WTC11 (cell line): Measurements from ENCODE around the gene GHRL. TPM values are rescaled to one million over a fixed set of nuclear protein-coding genes. Genes with fewer than 3 reads are reported as not detected.

ENCODE experiments used
- ATAC-seq: fragments of 200-7000 bp; cut with Tn5 transposase; 2 replicates; pipeline ENCODE4 v1.10.0; 2021; ENCODE audit warnings: mild to moderate bottlenecking, moderate library complexity
- CTCF ChIA-PET: fragments of 300-600 bp; sonication (Branson Sonifier 250); formaldehyde crosslinking; loops from one replicate; lab custom pipeline; 2021; ENCODE audit warnings: antibody characterized with exemption; lab: Charles Lee
- POLR2A ChIA-PET: fragments of 350-600 bp; sonication (Branson Sonifier 250); formaldehyde crosslinking; loops from one replicate; lab custom pipeline; 2021; ENCODE audit warnings: antibody characterized with exemption; lab: Charles Lee
- DNase-seq: peaks from one replicate; pipeline ENCODE4 v3.0.0; 2021; ENCODE audit warnings: low spot score
- H3K27ac Mint-ChIP-seq: 2 replicates; pipeline ENCODE4 v1.8.0; 2021; ENCODE audit warnings: mixed read lengths
- H3K27me3 Mint-ChIP-seq: 2 replicates; pipeline ENCODE4 v1.8.0; 2021; ENCODE audit warnings: low read depth, mild to moderate bottlenecking, moderate library complexity, mixed read lengths
- H3K36me3 Mint-ChIP-seq: 2 replicates; pipeline ENCODE4 v1.8.0; 2021; ENCODE audit warnings: mixed read lengths
- H3K4me1 Mint-ChIP-seq: 2 replicates; pipeline ENCODE4 v1.8.0; 2022; ENCODE audit warnings: mixed read lengths
- H3K4me3 Mint-ChIP-seq: 2 replicates; pipeline ENCODE4 v1.8.0; 2021; ENCODE audit warnings: mild to moderate bottlenecking, moderate library complexity, mixed read lengths
- H3K9me3 Mint-ChIP-seq: 2 replicates; pipeline ENCODE4 v1.8.0; 2021; ENCODE audit warnings: mixed read lengths
- ARID4B ChIP-seq: sonication (generic); formaldehyde crosslinking; IDR thresholded peaks from 2 replicates; pipeline ENCODE4 v1.8.0; 2023; ENCODE audit warnings: missing genetic modification reagents, mild to moderate bottlenecking, borderline replicate concordance
- ATF1 ChIP-seq: sonication (generic); formaldehyde crosslinking; IDR thresholded peaks from 2 replicates; pipeline ENCODE4 v1.8.1; 2023; ENCODE audit warnings: mild to moderate bottlenecking, moderate library complexity, missing genetic modification reagents
- ATF3 ChIP-seq: sonication (generic); formaldehyde crosslinking; conservative IDR thresholded peaks from 2 replicates; pipeline ENCODE4 v1.8.1; 2022; ENCODE audit warnings: mild to moderate bottlenecking, missing genetic modification reagents
- CREM ChIP-seq: sonication (generic); formaldehyde crosslinking; IDR thresholded peaks from 2 replicates; pipeline ENCODE4 v1.8.1; 2022; ENCODE audit warnings: mild to moderate bottlenecking, missing genetic modification reagents, moderate library complexity
- GRHL2 ChIP-seq: fragments of 250-450 bp; sonication (Bioruptor Pico); IDR thresholded peaks from 2 replicates; pipeline ENCODE4 v1.8.0; 2022; ENCODE audit warnings: mild to moderate bottlenecking, moderate library complexity; ENCODE audit not compliant: insufficient replicate concordance, severe bottlenecking
- HMGA2 ChIP-seq: fragments of 250-450 bp; sonication (Bioruptor Pico); IDR thresholded peaks from 2 replicates; pipeline ENCODE4 v1.4.0; 2021; ENCODE audit warnings: mild to moderate bottlenecking, moderate library complexity
- IRF1 ChIP-seq: sonication (generic); formaldehyde crosslinking; IDR thresholded peaks from 2 replicates; pipeline ENCODE4 v1.8.0; 2023; ENCODE audit warnings: missing genetic modification reagents
- IRF2 ChIP-seq: sonication (generic); formaldehyde crosslinking; IDR thresholded peaks from 2 replicates; pipeline ENCODE4 v1.8.0; 2022; ENCODE audit warnings: low read depth, missing genetic modification reagents, borderline replicate concordance
- NFE2L1 ChIP-seq: sonication (generic); formaldehyde crosslinking; IDR thresholded peaks from 2 replicates; pipeline ENCODE4 v1.8.1; 2023; ENCODE audit warnings: missing genetic modification reagents
- NR1H2 ChIP-seq: sonication (generic); formaldehyde crosslinking; IDR thresholded peaks from 2 replicates; pipeline ENCODE4 v1.9.0; 2021; ENCODE audit warnings: mild to moderate bottlenecking, moderate library complexity, missing genetic modification reagents
- OVOL2 ChIP-seq: fragments of 250-450 bp; sonication (Bioruptor Pico); IDR thresholded peaks from 2 replicates; pipeline ENCODE4 v1.9.0; 2021; ENCODE audit warnings: mild to moderate bottlenecking, borderline replicate concordance
- RORB ChIP-seq: fragments of 250-450 bp; sonication (Bioruptor Pico); IDR thresholded peaks from 2 replicates; pipeline ENCODE4 v1.9.0; 2021; ENCODE audit warnings: mild to moderate bottlenecking
- SOX15 ChIP-seq: fragments of 250-450 bp; sonication (Bioruptor Pico); IDR thresholded peaks from 2 replicates; pipeline ENCODE4 v1.9.0; 2021; ENCODE audit warnings: mild to moderate bottlenecking
- STAT6 ChIP-seq: sonication (generic); formaldehyde crosslinking; conservative IDR thresholded peaks from 2 replicates; pipeline ENCODE4 v1.8.1; 2023; ENCODE audit warnings: mild to moderate bottlenecking, low read depth, missing genetic modification reagents, moderate library complexity
- USF2 ChIP-seq: sonication (generic); formaldehyde crosslinking; IDR thresholded peaks from 2 replicates; pipeline ENCODE4 v1.8.1; 2023; ENCODE audit warnings: mild to moderate bottlenecking, missing genetic modification reagents, moderate library complexity
- ZNF121 ChIP-seq: sonication (generic); formaldehyde crosslinking; IDR thresholded peaks from 2 replicates; pipeline ENCODE4 v1.8.0; 2023; ENCODE audit warnings: missing genetic modification reagents
- ZNF317 ChIP-seq: sonication (generic); formaldehyde crosslinking; IDR thresholded peaks from 2 replicates; pipeline ENCODE4 v1.8.1; 2023; ENCODE audit warnings: low read depth, mild to moderate bottlenecking, moderate library complexity, missing genetic modification reagents, borderline replicate concordance
- ZNF396 ChIP-seq: fragments of 250-450 bp; sonication (Bioruptor Pico); IDR thresholded peaks from 2 replicates; pipeline ENCODE4 v1.8.0; 2021; ENCODE audit warnings: mild to moderate bottlenecking, moderate library complexity, borderline replicate concordance
- ZNF416 ChIP-seq: fragments of 250-450 bp; sonication (Bioruptor Pico); IDR thresholded peaks from 2 replicates; pipeline ENCODE4 v1.9.0; 2021; ENCODE audit warnings: mild to moderate bottlenecking, inconsistent platforms
- ZNF425 ChIP-seq: fragments of 250-450 bp; sonication (Bioruptor Pico); conservative IDR thresholded peaks from 2 replicates; pipeline ENCODE4 v1.9.0; 2021; ENCODE audit warnings: mild to moderate bottlenecking
- total RNA-seq: library from RNA; stranded (reverse); gene quantifications from 3 replicates; pipeline ENCODE4 v1.2.3, GENCODE V29; 2021

Gene GHRL
- total RNA-seq, 1 experiment from 2014 or later = 0.35 TPM

GRCh38 chr3:10242182-10243065 is 50.3 kb downstream of the GHRL start:
- TF ChIP-seq ZNF425 = no peak
- TF ChIP-seq ZNF121 (CRISPR knock-in tag) = no peak
- no peak for TF ChIP-seq NR1H2
- TF ChIP-seq IRF1 (CRISPR knock-in tag) = no peak
- no peak for TF ChIP-seq RORB (CRISPR knock-in tag)
- TF ChIP-seq OVOL2 (CRISPR knock-in tag) = no peak
- TF ChIP-seq ZNF396 = no peak
- TF ChIP-seq SOX15 = no peak
- TF ChIP-seq ARID4B = no peak
- TF ChIP-seq ZNF416 (CRISPR knock-in tag) = no peak
- TF ChIP-seq HMGA2 = no peak
- TF ChIP-seq IRF2 (CRISPR knock-in tag) = no peak
- TF ChIP-seq CREM (CRISPR knock-in tag) = no peak
- TF ChIP-seq GRHL2 = no peak
- no peak for TF ChIP-seq NFE2L1 (CRISPR knock-in tag)
- TF ChIP-seq ATF1 (CRISPR knock-in tag) = no peak
- TF ChIP-seq USF2 (CRISPR knock-in tag) = no peak
- TF ChIP-seq STAT6 (CRISPR knock-in tag) = no peak
- TF ChIP-seq ZNF317 (CRISPR knock-in tag) = no peak
- no peak for TF ChIP-seq ATF3
- TF ChIP-seq, all 79 proteins: peak for 0
- DNase-seq (no peak), ATAC-seq (no peak)
- peaks cover 23% of the 10 kb centered on the region for H3K27me3 Mint-ChIP-seq
- H3K36me3 Mint-ChIP-seq = peaks cover 22% of the 10 kb centered on the region
- H3K4me3 Mint-ChIP-seq = no peak overlapping the region
- ChIA-PET CTCF (no interaction called here), POLR2A (interaction anchor here (0.7 kb wide), 1 partner anchor 16 kb away, joined by 3 read pairs; no protein-coding TSS in a partner anchor)
- H3K4me1 Mint-ChIP-seq = peaks cover 14% of the 10 kb centered on the region
- peaks cover 31% of the 10 kb centered on the region for H3K9me3 Mint-ChIP-seq
- peak overlapping the region; percentile 77; the same call in 1 of the 2 replicates for H3K27ac Mint-ChIP-seq
